Effector CD8-positive, alpha-beta T cell (primary cell): ENCODE data around the gene ZNF382.
A peak's percentile ranks its signal among the peaks of the same experiment; 100 is the strongest.
"Not testable (repeated sequence)": the region's sequence is repeated elsewhere in the genome, so short reads cannot be mapped to it uniquely, and the experiment has no call there.

Source experiments
- DNase-seq: peaks from one replicate; lab custom pipeline; 2025; lab: John Stamatoyannopoulos, UW
- total RNA-seq, 4 experiments: gene quantifications; one replicate each; lab custom pipeline; 2026; lab: John Stamatoyannopoulos, UW

ZNF382 gene
- total RNA-seq, result 15.1 to 24.4 (median 18.7) reads per million in 4 experiments

GRCh38 chr19:36605101-36605876 is at the start of gene ZNF382:
TSS of gene ZNF382 (plus strand) at chr19:36605313. CDS start at chr19:36609915, 4,602 bp downstream.
- DNase-seq, result peak; percentile 78

- DNase-seq, result no peak
These were observed 40.7 kb upstream of the ZNF382 start for GRCh38 chr19:36564391-36564790.

GRCh38 chr19:36572593-36573019 is 32.5 kb upstream of the ZNF382 start:
- no peak for DNase-seq

GRCh38 chr19:36573020-36573894 is 31.9 kb upstream of the ZNF382 start, which contains the start of gene ZNF529:
TSS of gene ZNF529 (minus strand) at chr19:36573292. CDS start at chr19:36572346, 946 bp downstream.
- DNase-seq, result peak; percentile 82

- DNase-seq, result no peak
These were observed 31.0 kb upstream of the ZNF382 start for GRCh38 chr19:36573895-36574720.

- no peak for DNase-seq
These were observed 30.4 kb upstream of the ZNF382 start for GRCh38 chr19:36574741-36575140.

GRCh38 chr19:36577271-36577996 is 27.7 kb upstream of the ZNF382 start:
- no peak for DNase-seq

- DNase-seq, result no peak
These were observed 25.9 kb upstream of the ZNF382 start for GRCh38 chr19:36579255-36579654.

- not testable (repeated sequence) for DNase-seq
These were observed 2.4 kb upstream of the ZNF382 start for GRCh38 chr19:36602681-36603080.

GRCh38 chr19:36604656-36605100 is 435 bp upstream of the ZNF382 start:
- peak; percentile 79 for DNase-seq

- no peak for DNase-seq
These were observed 865 bp downstream of the ZNF382 start for GRCh38 chr19:36605877-36606478.

- no peak for DNase-seq
These were observed 21.9 kb downstream of the ZNF382 start for GRCh38 chr19:36627057-36627456.

GRCh38 chr19:36635342-36635741 is 30.2 kb downstream of the ZNF382 start:
- DNase-seq, result no peak

GRCh38 chr19:36638862-36639510 is 33.9 kb downstream of the ZNF382 start:
- no peak for DNase-seq

GRCh38 chr19:36646746-36647145 is 41.6 kb downstream of the ZNF382 start:
- no peak for DNase-seq

- DNase-seq, result no peak
These were observed 47.8 kb downstream of the ZNF382 start for GRCh38 chr19:36652958-36653357.

GRCh38 chr19:36665832-36666231 is 60.7 kb downstream of the ZNF382 start:
- DNase-seq, result no peak

GRCh38 chr19:36668646-36669045 is 63.5 kb downstream of the ZNF382 start:
- DNase-seq, result no peak

GRCh38 chr19:36672368-36672767 is 67.3 kb downstream of the ZNF382 start:
- DNase-seq, result no peak

GRCh38 chr19:36674201-36674600 is 69.1 kb downstream of the ZNF382 start:
- DNase-seq, result no peak
